H1 (cell line): Measurements from ENCODE around the gene SLC10A6. TPM values are rescaled to one million over a fixed set of nuclear protein-coding genes. Genes with fewer than 3 reads are reported as not detected.

Experiments
- CEBPB ChIP-seq: IDR thresholded peaks from 2 replicates; pipeline ENCODE4 v1.6.1; 2012; ENCODE audit warnings: low read depth, low read length
- E2F6 ChIP-seq: IDR thresholded peaks from 2 replicates; pipeline ENCODE4 v1.6.1; 2012; ENCODE audit warnings: inconsistent platforms
- EGR1 ChIP-seq: IDR thresholded peaks from 2 replicates; pipeline ENCODE4 v1.6.1; 2011; ENCODE audit warnings: low read depth, low read length, borderline replicate concordance
- GABPA ChIP-seq: IDR thresholded peaks from 2 replicates; pipeline ENCODE4 v1.6.1; 2011; ENCODE audit warnings: mild to moderate bottlenecking, low read length, moderate library complexity, borderline replicate concordance; ENCODE audit not compliant: insufficient read depth
- POLR2A ChIP-seq, 2 experiments: IDR thresholded peaks; 1 replicate in 1 of 2; 2 replicates in 1 of 2; pipeline ENCODE4 v1.6.1; 2011; ENCODE audit warnings: low read depth in 2 of 2, low read length in 2 of 2, mild to moderate bottlenecking in 2 of 2; ENCODE audit errors: control extremely low read depth in 1 of 2
- TAF7 ChIP-seq: optimal IDR thresholded peaks from 2 replicates; pipeline ENCODE3; 2011; ENCODE audit warnings: low read depth, mild to moderate bottlenecking, inconsistent platforms, low read length, moderate library complexity, borderline replicate concordance
- polyA plus RNA-seq, 7 experiments: library from polyadenylated mRNA; depleted of rRNA in 3 of 7; stranded (reverse) in 5 of 7; unstranded in 2 of 7; fragments of >200 nt in 5 of 7; fragments of 200-250 nt in 2 of 7; gene quantifications; 1 replicate in 5 of 7; 2 replicates in 1 of 7; 4 replicates in 1 of 7; pipeline versions ENCODE4 v1.2.1 to v1.2.3, GENCODE V29; 2011 to 2013; ENCODE audit warnings: missing spikeins in 2 of 7, mixed read lengths in 2 of 7
- total RNA-seq: library from RNA; stranded (reverse); fragmentation: NEBNext Ultra II Directional; extraction: Animal tissue kit (Norgen Biotek cat#: 25700); gene quantifications from 2 replicates; pipeline ENCODE4 v1.2.1, GENCODE V29; 2021

The SLC10A6 gene
- total and polyA plus RNA-seq, 2 of the 8 experiments (the other 6 are each of a cell fraction or from before 2014, with no cell fraction given), result not detected

- TF ChIP-seq EGR1, result no peak
- no peak for TF ChIP-seq POLR2A (IDR thresholded peaks at IDR 0.05; ENCODE audit: control extremely low read depth in 1 of 2, low read depth in 2 of 2, low read length in 2 of 2)
- no peak for TF ChIP-seq CEBPB
- no peak for TF ChIP-seq E2F6
- TF ChIP-seq GABPA, result no peak
- TF ChIP-seq TAF7, result no peak
These were observed 23.7 kb downstream of the SLC10A6 start (continued) for GRCh38 chr4:86825511-86825910.
